Neural crest cell (in vitro differentiated cells): ENCODE measurements around the gene MTHFD1L. TPM values are rescaled to one million over a fixed set of nuclear protein-coding genes. Genes with fewer than 3 reads are reported as not detected.

Source experiments
- DNase-seq: peaks from one replicate; pipeline ENCODE4 v3.0.0; 2021; ENCODE audit warnings: low read depth, mixed read lengths, low spot score
- H3K27ac Mint-ChIP-seq: one replicate; pipeline ENCODE4 v1.8.0; 2021; ENCODE audit warnings: mild to moderate bottlenecking, mixed read lengths; ENCODE audit not compliant: unreplicated experiment
- H3K27me3 Mint-ChIP-seq: 2 replicates; pipeline ENCODE4 v1.8.0; 2021; ENCODE audit warnings: low read depth, mild to moderate bottlenecking, mixed read lengths
- H3K36me3 Mint-ChIP-seq: 2 replicates; pipeline ENCODE4 v1.8.0; 2021; ENCODE audit warnings: low read depth, mild to moderate bottlenecking, mixed read lengths
- H3K4me1 Mint-ChIP-seq: 2 replicates; pipeline ENCODE4 v1.8.0; 2021; ENCODE audit warnings: mixed read lengths
- H3K4me3 Mint-ChIP-seq: one replicate; pipeline ENCODE4 v1.8.0; 2021; ENCODE audit warnings: mild to moderate bottlenecking, mixed read lengths
- H3K9me3 Mint-ChIP-seq: 2 replicates; pipeline ENCODE4 v1.8.0; 2021; ENCODE audit warnings: mixed read lengths
- CTCF ChIP-seq: fragments of 200-600 bp; sonication (generic); conservative IDR thresholded peaks from 2 replicates; pipeline ENCODE4 v1.5.0; 2021; ENCODE audit warnings: antibody characterized with exemption, mild to moderate bottlenecking
- total RNA-seq: library from RNA; stranded (reverse); gene quantifications from 2 replicates; pipeline ENCODE4 v1.2.1, GENCODE V29; 2021

MTHFD1L gene
- total RNA-seq, 1 donor from 2014 or later, result 71.3 TPM

GRCh38 chr6:151058021-151058733 lies 192.7 kb downstream of the MTHFD1L start:
- TF ChIP-seq CTCF, result no peak
- peaks cover 5% of the 10 kb centered on the region for H3K36me3 Mint-ChIP-seq
- no peak overlapping the region for H3K27ac Mint-ChIP-seq
- H3K4me1 Mint-ChIP-seq, result peaks cover 10% of the 10 kb centered on the region
- no peak overlapping the region for H3K4me3 Mint-ChIP-seq
- H3K9me3 Mint-ChIP-seq, result no peaks in the 10 kb centered on the region
- H3K27me3 Mint-ChIP-seq, result no peaks in the 10 kb centered on the region
- no peak for DNase-seq

GRCh38 chr6:151059612-151060095 lies 194.2 kb downstream of the MTHFD1L start:
- H3K4me3 Mint-ChIP-seq, result no peak overlapping the region
- no peak for TF ChIP-seq CTCF
- H3K9me3 Mint-ChIP-seq, result no peaks in the 10 kb centered on the region
- H3K27ac Mint-ChIP-seq, result no peak overlapping the region
- peaks cover under 1% of the 10 kb centered on the region for H3K36me3 Mint-ChIP-seq
- peaks cover under 1% of the 10 kb centered on the region for H3K4me1 Mint-ChIP-seq
- no peak for DNase-seq
- no peaks in the 10 kb centered on the region for H3K27me3 Mint-ChIP-seq

- Mint-ChIP-seq H3K4me3 (no peak overlapping the region), H3K4me1 (peaks cover 4% of the 10 kb centered on the region), H3K27me3 (no peaks in the 10 kb centered on the region), H3K9me3 (no peaks in the 10 kb centered on the region), H3K36me3 (peaks cover 3% of the 10 kb centered on the region), H3K27ac (no peak overlapping the region)
- TF ChIP-seq CTCF, result no peak
- DNase-seq, result no peak
Measured at GRCh38 chr6:151060096-151060765, 194.7 kb downstream of the MTHFD1L start.

- Mint-ChIP-seq H3K27me3 (no peaks in the 10 kb centered on the region), H3K4me3 (no peak overlapping the region), H3K27ac (peak overlapping the region; percentile 53), H3K4me1 (peaks cover 9% of the 10 kb centered on the region), H3K9me3 (no peaks in the 10 kb centered on the region), H3K36me3 (peaks cover 5% of the 10 kb centered on the region)
- no peak for DNase-seq
- TF ChIP-seq CTCF, result no peak
Measured at GRCh38 chr6:151060766-151061531, 195.4 kb downstream of the MTHFD1L start.

- no peak overlapping the region for H3K4me3 Mint-ChIP-seq
- peaks cover 17% of the 10 kb centered on the region for H3K4me1 Mint-ChIP-seq
- no peak for TF ChIP-seq CTCF
- H3K9me3 Mint-ChIP-seq, result no peaks in the 10 kb centered on the region
- H3K27ac Mint-ChIP-seq, result no peak overlapping the region
- H3K27me3 Mint-ChIP-seq, result no peaks in the 10 kb centered on the region
- H3K36me3 Mint-ChIP-seq, result peaks cover 10% of the 10 kb centered on the region
- no peak for DNase-seq
Measured at GRCh38 chr6:151063352-151063751, 197.8 kb downstream of the MTHFD1L start.
